HEK293 (cell line): ENCODE measurements around the gene SPDYE6.

Experiments used
- ATF2 ChIP-seq: fragments of 450-650 bp; formaldehyde crosslinking; IDR thresholded peaks from 2 replicates; pipeline ENCODE4 v1.5.1; 2016; ENCODE audit warnings: missing biosample characterization, missing genetic modification characterization, low read depth
- CTCF ChIP-seq: fragments of 450-650 bp; formaldehyde crosslinking; IDR thresholded peaks from 2 replicates; pipeline ENCODE4 v1.5.1; 2016; ENCODE audit warnings: missing biosample characterization, missing genetic modification characterization
- REST ChIP-seq: fragments of 450-650 bp; formaldehyde crosslinking; IDR thresholded peaks from 2 replicates; pipeline ENCODE4 v1.5.1; 2016; ENCODE audit warnings: missing biosample characterization, missing genetic modification characterization
- SP2 ChIP-seq: fragments of 450-650 bp; formaldehyde crosslinking; IDR thresholded peaks from 2 replicates; pipeline ENCODE4 v1.5.1; 2016; ENCODE audit warnings: missing biosample characterization, missing genetic modification characterization
- ZBTB7A ChIP-seq: fragments of 450-650 bp; formaldehyde crosslinking; IDR thresholded peaks from 2 replicates; pipeline ENCODE4 v1.5.1; 2016; ENCODE audit warnings: low read depth, missing biosample characterization, missing genetic modification characterization
- ZNF140 ChIP-seq: fragments of 450-650 bp; formaldehyde crosslinking; IDR thresholded peaks from 2 replicates; pipeline ENCODE4 v1.5.1; 2016; ENCODE audit warnings: missing biosample characterization, missing genetic modification characterization
- ZNF174 ChIP-seq: fragments of 450-650 bp; formaldehyde crosslinking; IDR thresholded peaks from 2 replicates; pipeline ENCODE4 v1.5.0; 2017; ENCODE audit warnings: missing biosample characterization, mild to moderate bottlenecking, missing genetic modification characterization
- ZNF23 ChIP-seq: fragments of 450-650 bp; formaldehyde crosslinking; IDR thresholded peaks from 2 replicates; pipeline ENCODE4 v1.5.1; 2016; ENCODE audit warnings: missing biosample characterization, missing genetic modification characterization, borderline replicate concordance
- ZNF274 ChIP-seq, 2 experiments: fragments of 200-500 bp in 1 of 2; fragments of 450-650 bp in 1 of 2; sonication (Bioruptor generic) in 1 of 2; formaldehyde crosslinking in 1 of 2; IDR thresholded peaks; 2 replicates each; pipeline versions ENCODE4 v1.5.1 to v1.6.1; 2014 to 2016; ENCODE audit warnings: borderline replicate concordance in 1 of 2, inconsistent platforms in 1 of 2, low read length in 1 of 2, missing biosample characterization in 1 of 2, missing genetic modification characterization in 1 of 2

- no peak for TF ChIP-seq ZNF174
- TF ChIP-seq CTCF (tag by site-specific recombination) = 0 out of 2 replicates have a peak, but pooled peaks have one; percentile 29
- TF ChIP-seq SP2 (tag by site-specific recombination) = no peak
- no peak for TF ChIP-seq ZBTB7A (tag by site-specific recombination)
- TF ChIP-seq ZNF23 (tag by site-specific recombination) = no peak
- TF ChIP-seq ATF2 (tag by site-specific recombination) = no peak
- no peak for TF ChIP-seq ZNF140 (tag by site-specific recombination)
- no peak for TF ChIP-seq ZNF274 (IDR thresholded peaks at IDR 0.05; ENCODE audit: low read length)
- TF ChIP-seq ZNF274 (tag by site-specific recombination; IDR thresholded peaks at IDR 0.05; ENCODE audit: borderline replicate concordance) = no peak
- TF ChIP-seq REST (tag by site-specific recombination) = no peak
Measured at GRCh38 chr7:102318482-102318971, 37.7 kb downstream of the SPDYE6 start.
